LNCAP (cell line): ENCODE data around the gene PCOLCE2.

Source experiments
- CTCF ChIP-seq: fragments of 450-650 bp; IDR thresholded peaks from 2 replicates; pipeline ENCODE4 v1.5.1; 2017; ENCODE audit warnings: mild to moderate bottlenecking

PCOLCE2 gene

GRCh38 chr3:142808103-142808917 lies 80.6 kb downstream of the PCOLCE2 start:
- TF ChIP-seq CTCF = no peak

DNA sequence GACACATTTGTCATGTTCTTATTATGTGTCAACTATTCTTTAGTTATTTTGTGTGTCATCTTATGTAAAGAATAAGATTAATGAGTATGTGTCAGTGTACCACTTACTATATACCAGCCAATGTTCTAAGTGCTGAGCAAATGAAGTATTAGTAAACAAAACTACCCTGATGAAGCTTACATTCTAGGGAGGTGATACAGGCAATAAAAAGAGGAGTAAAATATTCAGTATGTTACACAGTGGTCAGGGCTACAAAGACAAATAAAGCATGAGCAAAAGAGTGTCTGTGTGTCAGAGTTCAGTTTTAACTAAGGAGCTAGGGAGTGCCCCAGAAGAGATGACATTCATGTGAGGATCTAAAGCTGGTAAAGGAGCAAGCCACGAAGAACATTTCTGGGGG lies 86.0 kb downstream of the PCOLCE2 start:
- no peak for TF ChIP-seq CTCF

DNA sequence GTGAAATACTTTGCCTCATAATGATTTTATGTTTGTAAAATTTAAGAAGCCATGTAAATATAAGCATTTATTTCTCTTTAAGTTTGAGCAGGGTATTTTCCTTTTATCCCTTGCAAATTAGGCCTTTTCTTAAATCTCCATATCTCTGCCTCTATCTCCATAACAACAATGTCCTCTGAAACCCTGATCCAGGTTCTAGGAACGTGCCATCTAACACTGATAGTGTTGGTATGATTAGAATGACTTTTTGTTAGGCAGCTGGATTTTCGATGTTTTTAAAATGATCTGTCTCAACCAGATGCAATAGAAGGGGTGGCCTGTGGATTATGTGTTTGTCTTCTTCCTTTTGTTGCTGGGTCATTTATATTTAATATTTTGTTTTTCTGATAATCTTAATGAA lies 87.1 kb downstream of the PCOLCE2 start:
- TF ChIP-seq CTCF = no peak

DNA sequence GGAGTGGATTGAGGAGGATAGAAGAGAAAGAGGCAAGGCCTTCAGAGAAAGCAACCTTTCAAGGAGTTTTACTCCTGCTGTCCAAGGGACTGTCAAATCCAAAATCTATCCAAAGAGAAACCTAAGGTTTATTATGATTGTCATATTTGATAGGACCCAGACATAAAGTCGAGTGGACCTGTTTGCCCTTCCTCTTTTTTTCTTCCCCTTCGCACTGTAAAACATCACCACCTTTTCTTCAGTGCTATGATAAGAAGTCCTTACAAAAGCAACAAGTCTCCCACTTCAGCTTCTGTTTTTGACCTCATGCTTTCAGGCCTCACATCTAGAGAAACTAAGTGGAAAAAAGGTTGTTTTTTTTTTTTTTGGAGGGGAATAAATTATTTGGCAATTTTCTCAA lies 92.1 kb downstream of the PCOLCE2 start:
- TF ChIP-seq CTCF = no peak

GRCh38 chr3:142795332-142795731 lies 93.6 kb downstream of the PCOLCE2 start:
- TF ChIP-seq CTCF = no peak

DNA sequence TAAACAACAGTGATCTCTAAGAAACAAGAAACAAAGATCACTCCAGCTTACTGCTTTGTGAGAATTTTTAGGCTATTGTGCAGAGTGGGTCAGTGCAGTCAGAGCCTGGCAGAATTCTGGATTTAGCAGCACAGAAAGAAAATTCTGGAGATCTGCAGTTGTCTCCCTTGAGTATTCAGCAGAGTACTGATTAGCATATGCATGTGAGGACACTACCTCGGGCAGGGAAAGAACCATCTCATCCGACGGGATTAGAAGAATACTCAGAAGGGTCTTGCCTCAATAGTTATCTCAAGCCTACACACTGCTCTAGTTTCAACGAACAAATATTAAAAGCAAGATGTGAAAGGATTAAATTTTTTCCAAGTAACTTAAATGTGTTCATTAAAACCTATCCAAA lies 94.4 kb downstream of the PCOLCE2 start:
- TF ChIP-seq CTCF = no peak

DNA sequence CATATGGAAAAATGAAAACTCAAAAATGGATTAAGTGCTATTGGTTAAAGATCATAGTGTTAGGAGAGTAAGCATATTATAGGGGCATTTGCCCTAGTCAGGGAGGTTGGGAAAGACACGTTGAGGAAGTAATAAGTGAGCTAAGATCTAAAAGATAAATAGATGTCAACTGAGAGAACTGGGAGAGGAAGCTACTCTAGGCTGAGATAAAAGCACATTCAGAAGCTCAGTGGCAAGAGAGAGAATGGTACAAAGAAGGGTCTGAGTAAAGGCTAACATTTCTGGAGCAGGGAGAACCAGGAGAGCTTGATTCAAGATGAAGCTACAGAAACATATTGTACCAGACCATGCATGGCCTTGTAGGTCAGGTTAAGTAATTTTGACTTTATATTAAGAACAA lies 101.2 kb downstream of the PCOLCE2 start:
- TF ChIP-seq CTCF = no peak

DNA sequence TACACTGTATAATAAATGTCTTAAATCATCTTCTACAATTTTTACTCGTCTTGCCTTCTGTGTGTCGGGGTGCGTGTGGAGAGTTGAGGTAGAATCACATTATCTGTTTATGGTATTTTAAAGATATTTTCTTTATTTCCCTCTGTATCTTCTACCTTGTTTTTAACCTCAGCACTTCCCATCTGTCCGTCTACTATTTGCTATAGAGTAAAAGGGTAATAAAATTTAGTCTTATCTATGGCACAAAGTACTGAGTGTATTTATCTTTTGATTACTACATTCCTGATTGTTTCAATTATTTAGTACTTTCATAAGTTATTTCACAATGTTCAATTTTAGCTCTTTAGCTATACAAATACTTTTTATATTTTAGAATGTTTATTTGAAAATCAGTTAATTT lies 102.9 kb downstream of the PCOLCE2 start:
- no peak for TF ChIP-seq CTCF
